Common myeloid progenitor, CD34-positive (primary cell): ENCODE results near the gene ATP2A2.
A peak's percentile ranks its signal among the peaks of the same experiment; 100 is the strongest.
"Not testable (repeated sequence)": the region's sequence is repeated elsewhere in the genome, so short reads cannot be mapped to it uniquely, and the experiment has no call there.

ENCODE experiments used
- CTCF ChIA-PET: fragments of 350-600 bp; sonication (Branson Sonifier 250); formaldehyde crosslinking; loops from one replicate; lab custom pipeline; 2021; ENCODE audit warnings: antibody characterized with exemption; lab: Charles Lee
- POLR2A ChIA-PET: fragments of 350-600 bp; sonication (Branson Sonifier 250); formaldehyde crosslinking; loops from one replicate; lab custom pipeline; 2021; ENCODE audit warnings: antibody characterized with exemption; lab: Charles Lee
- DNase-seq, 3 donors: peaks; one replicate each; pipeline versions ENCODE4 v3.0.0 to v3.0.0-alpha.2; 2013
- H3K27ac ChIP-seq, 2 experiments: 1 replicate in 1 of 2; 2 replicates in 1 of 2; pipeline ENCODE4 v1.7.0; 2013; ENCODE audit warnings: inconsistent platforms in 2 of 2, low read length in 2 of 2, mild to moderate bottlenecking in 2 of 2, low read depth in 1 of 2, moderate library complexity in 1 of 2; ENCODE audit not compliant: severe bottlenecking in 2 of 2, insufficient read depth in 1 of 2, poor library complexity in 1 of 2
- H3K27me3 ChIP-seq, 5 experiments: replicated peaks in 2 of 5; 1 replicate in 3 of 5; 2 replicates in 2 of 5; pipeline versions ENCODE4 v1.6.1 to v1.7.0; 2013; ENCODE audit warnings: low read length in 4 of 5, mild to moderate bottlenecking in 2 of 5, moderate library complexity in 2 of 5, inconsistent platforms in 1 of 5; ENCODE audit not compliant: insufficient read depth in 5 of 5, control insufficient read depth in 4 of 5
- H3K36me3 ChIP-seq, 4 experiments: 1 replicate in 2 of 4; 2 replicates in 2 of 4; pipeline versions ENCODE4 v1.6.1 to v1.7.0; 2013; ENCODE audit warnings: low read length in 3 of 4, control low read depth in 1 of 4, mild to moderate bottlenecking in 1 of 4; ENCODE audit not compliant: control insufficient read depth in 4 of 4, insufficient read depth in 4 of 4
- H3K4me1 ChIP-seq, 4 experiments: 1 replicate in 3 of 4; 2 replicates in 1 of 4; pipeline versions ENCODE4 v1.6.1 to v1.7.1; 2013; ENCODE audit warnings: low read length in 3 of 4, mild to moderate bottlenecking in 3 of 4, control low read depth in 1 of 4, inconsistent platforms in 1 of 4, moderate library complexity in 1 of 4; ENCODE audit not compliant: control insufficient read depth in 4 of 4, insufficient read depth in 4 of 4; ENCODE audit errors: control extremely low read depth in 1 of 4
- H3K4me3 ChIP-seq, 7 experiments: 1 replicate in 4 of 7; 2 replicates in 3 of 7; pipeline versions ENCODE4 v1.5.1 to v1.7.0; 2013; ENCODE audit warnings: mild to moderate bottlenecking in 7 of 7, low read length in 6 of 7, moderate library complexity in 6 of 7, inconsistent platforms in 2 of 7, low read depth in 2 of 7, control low read depth in 1 of 7; ENCODE audit not compliant: insufficient read depth in 4 of 7, control insufficient read depth in 1 of 7; ENCODE audit errors: extremely low read depth in 1 of 7
- H3K9me3 ChIP-seq, 5 experiments: 1 replicate in 4 of 5; 2 replicates in 1 of 5; pipeline versions ENCODE4 v1.6.1 to v1.7.1; 2013; ENCODE audit warnings: low read length in 4 of 5, mild to moderate bottlenecking in 2 of 5, inconsistent platforms in 1 of 5, low read depth in 1 of 5, moderate library complexity in 1 of 5; ENCODE audit not compliant: control insufficient read depth in 4 of 5, insufficient read depth in 2 of 5; ENCODE audit errors: control extremely low read depth in 1 of 5
- WGBS: methylation state at CpG from one replicate; pipeline ENCODE4 v1.1.5; 2013; ENCODE audit not compliant: insufficient coverage; 5-methylcytosine and 5-hydroxymethylcytosine counted together

Gene ATP2A2

DNA sequence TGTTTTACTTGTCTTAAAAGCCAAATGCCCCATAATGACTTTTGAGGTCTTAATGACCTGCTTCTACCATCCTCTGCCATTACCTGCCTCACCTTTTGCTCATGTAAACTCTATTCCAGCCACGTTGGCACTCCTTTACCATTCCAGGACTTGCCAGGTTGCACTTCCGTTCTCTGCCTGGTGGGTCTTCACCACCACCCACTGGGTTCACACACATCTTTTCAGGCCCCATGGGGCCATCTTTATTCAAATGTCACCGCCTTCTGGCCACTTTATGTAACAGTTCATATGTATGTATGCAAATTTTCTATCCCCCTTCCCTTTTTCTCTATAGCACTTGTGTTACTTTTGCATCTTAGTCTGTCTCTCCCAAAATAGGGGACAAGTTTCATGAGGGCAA is 57.7 kb downstream of the ATP2A2 start:
- CTCF ChIA-PET = interaction anchor here (0.7 to 5.0 kb wide), 5 partner anchors 10 to 38 kb away, joined by 3 to 31 read pairs (median 3); no protein-coding TSS in a partner anchor
- POLR2A ChIA-PET = interaction anchor here (0.6 kb wide), 1 partner anchor 246 kb away, joined by 3 read pairs; no protein-coding TSS in a partner anchor

DNA sequence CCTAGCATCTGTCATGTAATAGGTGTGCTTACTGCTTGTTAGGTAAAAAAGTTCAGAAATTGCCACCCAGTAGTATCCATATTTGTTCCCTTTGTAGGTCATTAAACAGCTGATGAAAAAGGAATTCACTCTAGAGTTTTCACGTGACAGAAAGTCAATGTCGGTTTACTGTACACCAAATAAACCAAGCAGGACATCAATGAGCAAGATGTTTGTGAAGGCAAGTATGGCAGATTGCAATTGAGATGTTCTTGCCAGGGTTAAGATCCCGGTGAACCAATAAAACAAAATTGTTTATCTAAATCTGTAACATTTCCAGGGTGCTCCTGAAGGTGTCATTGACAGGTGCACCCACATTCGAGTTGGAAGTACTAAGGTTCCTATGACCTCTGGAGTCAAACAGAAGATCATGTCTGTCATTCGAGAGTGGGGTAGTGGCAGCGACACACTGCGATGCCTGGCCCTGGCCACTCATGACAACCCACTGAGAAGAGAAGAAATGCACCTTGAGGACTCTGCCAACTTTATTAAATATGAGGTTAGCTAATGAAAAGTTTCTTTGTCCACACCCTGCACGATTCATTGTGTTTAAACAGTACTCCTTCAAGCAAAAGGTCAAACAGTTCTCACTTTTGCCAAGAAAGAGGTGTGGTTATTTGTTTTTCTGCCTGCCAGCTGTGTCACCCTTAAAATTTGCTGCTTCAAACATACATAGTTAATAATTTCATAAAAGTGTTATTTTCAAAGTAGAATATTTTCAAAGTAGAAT is 58.3 kb downstream of the ATP2A2 start:
- H3K4me3 ChIP-seq = no peak overlapping the region
- H3K27me3 ChIP-seq = no peaks in the 10 kb centered on the region
- H3K36me3 ChIP-seq = peaks cover 31 to 98% (median 84%) of the 10 kb centered on the region in 4 experiments
- no peak for DNase-seq
- POLR2A ChIA-PET = interaction anchor here (0.5 to 0.6 kb wide), 4 partner anchors 9 to 246 kb away, joined by 3 to 5 read pairs (median 4); no protein-coding TSS in a partner anchor
- CTCF ChIA-PET = interaction anchor here (0.8 to 5.0 kb wide), 5 partner anchors 10 to 315 kb away, joined by 3 to 31 read pairs (median 4); no protein-coding TSS in a partner anchor
- no peaks in the 10 kb centered on the region for H3K4me1 ChIP-seq
- 97% methylated on average over 6 of the region's 8 CpGs for WGBS
- H3K27ac ChIP-seq = no peak overlapping the region
- no peaks in the 10 kb centered on the region for H3K9me3 ChIP-seq

More for the DNA sequence above, 57.7 kb downstream of the ATP2A2 start:
- Histone ChIP-seq H3K27ac (no peak overlapping the region), H3K36me3 (peaks cover 30 to 98% (median 81%) of the 10 kb centered on the region in 4 experiments), H3K27me3 (no peaks in the 10 kb centered on the region), H3K4me3 (no peak overlapping the region), H3K9me3 (no peaks in the 10 kb centered on the region), H3K4me1 (no peaks in the 10 kb centered on the region)
- WGBS = 100% methylated on average over 2 of the region's 3 CpGs
- peak; percentile 60 to 80 (median 72) for DNase-seq

DNA sequence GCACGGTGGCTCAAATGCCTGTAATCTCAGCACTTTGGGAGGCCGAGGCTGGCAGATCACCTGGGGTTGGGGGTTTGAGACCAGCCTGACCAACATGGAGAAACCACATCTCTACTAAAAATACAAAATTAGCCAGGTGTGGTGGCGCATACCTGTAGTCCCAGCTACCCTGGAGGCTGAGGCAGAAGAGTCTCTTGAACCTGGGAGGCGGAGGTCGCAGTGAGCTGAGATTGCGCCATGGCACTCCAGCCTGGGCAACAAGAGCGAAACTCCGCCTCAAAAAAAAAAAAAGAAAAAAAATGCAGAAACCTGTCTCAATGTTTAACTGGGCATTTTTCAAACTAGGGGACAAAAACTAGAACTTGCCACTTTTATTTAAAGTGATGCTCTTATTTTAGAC is 59.2 kb downstream of the ATP2A2 start:
- peaks cover 30 to 100% (median 87%) of the 10 kb centered on the region in 4 experiments for H3K36me3 ChIP-seq
- ChIA-PET POLR2A (interaction anchor here (0.5 to 0.6 kb wide), 2 partner anchors 10 to 73 kb away, joined by 3 to 4 read pairs; no protein-coding TSS in a partner anchor), CTCF (interaction anchor here (0.8 to 5.0 kb wide), 5 partner anchors 9 to 316 kb away, joined by 3 to 31 read pairs (median 5); no protein-coding TSS in a partner anchor)
- not testable (repeated sequence) for H3K27me3 ChIP-seq, H3K9me3 ChIP-seq, H3K4me3 ChIP-seq, DNase-seq, H3K27ac ChIP-seq, H3K4me1 ChIP-seq
- WGBS = 100% methylated on average over 7 of the region's 8 CpGs

DNA sequence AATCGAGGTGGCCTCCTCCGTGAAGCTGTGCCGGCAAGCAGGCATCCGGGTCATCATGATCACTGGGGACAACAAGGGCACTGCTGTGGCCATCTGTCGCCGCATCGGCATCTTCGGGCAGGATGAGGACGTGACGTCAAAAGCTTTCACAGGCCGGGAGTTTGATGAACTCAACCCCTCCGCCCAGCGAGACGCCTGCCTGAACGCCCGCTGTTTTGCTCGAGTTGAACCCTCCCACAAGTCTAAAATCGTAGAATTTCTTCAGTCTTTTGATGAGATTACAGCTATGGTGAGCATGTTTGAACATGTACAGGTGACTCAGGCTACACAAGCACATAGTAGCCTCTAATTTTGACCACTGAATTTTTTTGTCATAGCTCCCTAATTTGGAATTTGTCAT is 59.7 kb downstream of the ATP2A2 start:
- Histone ChIP-seq H3K27ac (no peak overlapping the region), H3K4me1 (peaks cover 0 to 11% (median 7%) of the 10 kb centered on the region in 4 experiments), H3K36me3 (peaks cover 29 to 100% (median 87%) of the 10 kb centered on the region in 4 experiments), H3K27me3 (no peaks in the 10 kb centered on the region), H3K9me3 (no peaks in the 10 kb centered on the region), H3K4me3 (no peak overlapping the region)
- no peak for DNase-seq
- 99% methylated on average over 12 of the region's 18 CpGs for WGBS
- ChIA-PET POLR2A (no interaction called here), CTCF (interaction anchor here (1.2 to 5.0 kb wide), 4 partner anchors 8 to 228 kb away, joined by 4 to 31 read pairs (median 8); no protein-coding TSS in a partner anchor)

DNA sequence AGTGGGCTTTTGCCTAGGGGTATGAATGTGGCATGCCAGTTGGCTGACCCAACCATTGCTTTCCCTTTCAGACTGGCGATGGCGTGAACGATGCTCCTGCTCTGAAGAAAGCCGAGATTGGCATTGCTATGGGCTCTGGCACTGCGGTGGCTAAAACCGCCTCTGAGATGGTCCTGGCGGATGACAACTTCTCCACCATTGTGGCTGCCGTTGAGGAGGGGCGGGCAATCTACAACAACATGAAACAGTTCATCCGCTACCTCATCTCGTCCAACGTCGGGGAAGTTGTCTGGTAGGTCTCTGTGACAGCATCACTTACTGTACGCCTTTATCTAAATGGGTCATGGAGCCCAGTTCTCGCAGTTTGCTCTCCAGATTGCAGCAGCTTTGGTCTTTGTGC is 61.1 kb downstream of the ATP2A2 start:
- Histone ChIP-seq H3K4me1 (peaks cover 0 to 12% (median 8%) of the 10 kb centered on the region in 4 experiments), H3K4me3 (no peak overlapping the region), H3K27me3 (no peaks in the 10 kb centered on the region), H3K36me3 (peaks cover 24 to 100% (median 82%) of the 10 kb centered on the region in 4 experiments), H3K27ac (no peak overlapping the region), H3K9me3 (no peaks in the 10 kb centered on the region)
- ChIA-PET CTCF (interaction anchor here (1.1 to 1.3 kb wide), 2 partner anchors 11 to 20 kb away, joined by 3 read pairs; no protein-coding TSS in a partner anchor), POLR2A (interaction anchor here (0.6 to 1.4 kb wide), 2 partner anchors 10 to 55 kb away, joined by 5 read pairs; no protein-coding TSS in a partner anchor)
- WGBS = 99% methylated on average over 14 of the region's 15 CpGs
- no peak for DNase-seq

DNA sequence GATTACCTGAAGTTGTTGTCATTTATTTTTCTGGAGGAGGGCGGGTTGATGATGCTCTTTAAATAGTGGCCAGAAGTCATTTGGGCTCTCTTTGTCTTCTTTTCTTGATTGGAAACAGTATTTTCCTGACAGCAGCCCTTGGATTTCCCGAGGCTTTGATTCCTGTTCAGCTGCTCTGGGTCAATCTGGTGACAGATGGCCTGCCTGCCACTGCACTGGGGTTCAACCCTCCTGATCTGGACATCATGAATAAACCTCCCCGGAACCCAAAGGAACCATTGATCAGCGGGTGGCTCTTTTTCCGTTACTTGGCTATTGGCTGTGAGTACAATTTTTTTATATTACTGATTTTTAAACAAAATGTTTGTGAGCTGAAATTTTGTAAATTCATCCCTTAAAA is 62.1 kb downstream of the ATP2A2 start:
- Histone ChIP-seq H3K27ac (no peak overlapping the region), H3K9me3 (no peaks in the 10 kb centered on the region), H3K36me3 (peaks cover 25 to 100% (median 81%) of the 10 kb centered on the region in 4 experiments), H3K4me1 (peaks cover 0 to 19% (median 15%) of the 10 kb centered on the region in 4 experiments), H3K4me3 (no peak overlapping the region), H3K27me3 (no peaks in the 10 kb centered on the region)
- CTCF ChIA-PET = interaction anchor here (0.6 to 1.3 kb wide), 4 partner anchors 12 to 103 kb away, joined by 3 read pairs; no protein-coding TSS in a partner anchor
- 100% methylated on average over 2 of the region's 5 CpGs for WGBS
- POLR2A ChIA-PET = interaction anchor here (0.6 to 1.4 kb wide), 2 partner anchors 11 to 53 kb away, joined by 3 to 5 read pairs; no protein-coding TSS in a partner anchor
- no peak for DNase-seq
